B cell (primary cell): Measurements from ENCODE around the gene ZNF423. TPM values are rescaled to one million over a fixed set of nuclear protein-coding genes. Genes with fewer than 3 reads are reported as not detected.

Source experiments
- ATAC-seq: fragments of 200-7000 bp; cut with Tn5 transposase; one replicate; pipeline ENCODE4 v1.10.0; 2021; ENCODE audit warnings: low read depth, mild to moderate bottlenecking, moderate number of reproducible peaks, moderate library complexity
- CTCF ChIA-PET: fragments of 350-600 bp; sonication (Branson Sonifier 250); formaldehyde crosslinking; loops from one replicate; lab custom pipeline; 2021; ENCODE audit warnings: antibody characterized with exemption, inconsistent platforms; lab: Charles Lee
- POLR2A ChIA-PET: fragments of 350-600 bp; sonication (Branson Sonifier 250); formaldehyde crosslinking; loops from one replicate; lab custom pipeline; 2021; ENCODE audit warnings: antibody characterized with exemption; lab: Charles Lee
- DNase-seq: peaks from one replicate; pipeline ENCODE4 v3.0.0; 2013
- H2AFZ ChIP-seq: 2 replicates; pipeline ENCODE4 v1.6.1; 2012; ENCODE audit warnings: mild to moderate bottlenecking, low read depth, low read length; ENCODE audit not compliant: insufficient read depth, poor library complexity, severe bottlenecking
- H3K27ac ChIP-seq, 2 donors: 1 replicate in 1 of 2; 2 replicates in 1 of 2; pipeline ENCODE4 v1.5.1; 2012 to 2013; ENCODE audit warnings: low read length in 2 of 2, mild to moderate bottlenecking in 2 of 2, moderate library complexity in 1 of 2
- H3K27me3 ChIP-seq, 4 experiments: fragments of 200-600 bp in 1 of 4; sonication (generic) in 1 of 4; replicated peaks in 1 of 4; 1 replicate in 2 of 4; 2 replicates in 2 of 4; pipeline versions ENCODE4 v1.6.1 to v1.7.0; 2013 to 2016; ENCODE audit warnings: low read length in 3 of 4, mild to moderate bottlenecking in 2 of 4, mixed read lengths in 1 of 4, moderate library complexity in 1 of 4; ENCODE audit not compliant: insufficient read depth in 4 of 4, control insufficient read depth in 3 of 4; ENCODE audit errors: control extremely low read depth in 1 of 4
- H3K36me3 ChIP-seq, 2 experiments: replicated peaks in 1 of 2; 1 replicate in 1 of 2; 2 replicates in 1 of 2; pipeline versions ENCODE4 v1.6.1 to v1.7.1; 2013; ENCODE audit warnings: low read length in 1 of 2; ENCODE audit not compliant: insufficient read depth in 2 of 2, control insufficient read depth in 1 of 2; ENCODE audit errors: control extremely low read depth in 1 of 2, extremely low read depth in 1 of 2
- H3K4me1 ChIP-seq, 2 donors: fragments of 200-600 bp in 1 of 2; sonication (generic) in 1 of 2; 1 replicate in 1 of 2; 2 replicates in 1 of 2; pipeline versions ENCODE4 v1.5.1 to v1.6.1; 2013 to 2017; ENCODE audit warnings: low read length in 2 of 2; ENCODE audit not compliant: control insufficient read depth in 2 of 2, insufficient read depth in 2 of 2
- H3K4me2 ChIP-seq: replicated peaks from 2 replicates; pipeline ENCODE3; 2012; ENCODE audit warnings: mild to moderate bottlenecking, low read depth, low read length; ENCODE audit not compliant: poor library complexity, severe bottlenecking
- H3K4me3 ChIP-seq, 5 experiments: fragments of 200-600 bp in 1 of 5; sonication (generic) in 1 of 5; 1 replicate in 3 of 5; 2 replicates in 2 of 5; pipeline versions ENCODE4 v1.5.1 to v1.7.0; 2011 to 2016; ENCODE audit warnings: low read length in 4 of 5, mild to moderate bottlenecking in 4 of 5, low read depth in 2 of 5, control low read depth in 1 of 5, moderate library complexity in 1 of 5; ENCODE audit not compliant: insufficient read depth in 1 of 5; ENCODE audit errors: control extremely low read depth in 1 of 5, extremely low read depth in 1 of 5
- H3K79me2 ChIP-seq: fragments of 200-600 bp; sonication (generic); one replicate; pipeline ENCODE4 v1.6.0; 2016; ENCODE audit warnings: low read length; ENCODE audit not compliant: control insufficient read depth, insufficient read depth
- H3K9ac ChIP-seq: fragments of 200-600 bp; sonication (generic); 2 replicates; pipeline ENCODE4 v1.6.1; 2017; ENCODE audit warnings: mild to moderate bottlenecking, low read length, moderate library complexity
- H3K9me3 ChIP-seq, 3 donors: one replicate each; pipeline versions ENCODE4 v1.6.1 to v1.7.1; 2013; ENCODE audit warnings: low read length in 2 of 3; ENCODE audit not compliant: control insufficient read depth in 2 of 3, insufficient read depth in 1 of 3; ENCODE audit errors: control extremely low read depth in 1 of 3
- H4K20me1 ChIP-seq: 2 replicates; pipeline ENCODE4 v1.6.0; 2012; ENCODE audit warnings: mild to moderate bottlenecking, low read length; ENCODE audit not compliant: insufficient read depth, control insufficient read depth, poor library complexity, severe bottlenecking
- H3K27ac Mint-ChIP-seq: one replicate; pipeline ENCODE4 v1.8.0; 2021; ENCODE audit warnings: mixed read lengths
- H3K27me3 Mint-ChIP-seq: one replicate; pipeline ENCODE4 v1.8.0; 2021; ENCODE audit warnings: mixed read lengths
- H3K4me1 Mint-ChIP-seq: one replicate; pipeline ENCODE4 v1.8.0; 2021; ENCODE audit warnings: mixed read lengths
- H3K4me3 Mint-ChIP-seq: one replicate; pipeline ENCODE4 v1.8.0; 2021; ENCODE audit warnings: mixed read lengths
- H3K9me3 Mint-ChIP-seq: one replicate; pipeline ENCODE4 v1.8.0; 2022; ENCODE audit warnings: mixed read lengths; ENCODE audit not compliant: insufficient read depth
- CTCF ChIP-seq: fragments of 200-600 bp; IDR thresholded peaks from one replicate; pipeline ENCODE4 v1.8.0; 2022; ENCODE audit warnings: antibody characterized with exemption, mild to moderate bottlenecking
- EZH2 ChIP-seq: IDR thresholded peaks from 2 replicates; pipeline ENCODE4 v1.6.1; 2012; ENCODE audit warnings: borderline replicate concordance, low read depth, mild to moderate bottlenecking, moderate library complexity, low read length; ENCODE audit not compliant: insufficient read depth, poor library complexity, severe bottlenecking
- WGBS: methylation state at CpG from one replicate; pipeline ENCODE4 v1.1.5; 2013; ENCODE audit warnings: missing lambda C conversion rate; ENCODE audit not compliant: insufficient coverage; 5-methylcytosine and 5-hydroxymethylcytosine counted together
- intact Hi-C: fragments of 100-400 bp; cut with micrococcal nuclease; formaldehyde crosslinking; loops from one replicate; pipeline ENCODE4 v1.10.0; 2022
- polyA plus RNA-seq: library from polyadenylated mRNA; depleted of rRNA; stranded (reverse); fragments of >200 nt; gene quantifications from 2 replicates; pipeline ENCODE4 v1.2.3, GENCODE V29; 2012
- total RNA-seq, 2 donors: library from RNA; stranded (reverse); fragments of 120-200 nt in 1 of 2; gene quantifications; 1 replicate in 1 of 2; 2 replicates in 1 of 2; pipeline versions ENCODE4 v1.2.3 to v1.2.4, GENCODE V29; 2013 to 2022

ZNF423 gene
- total and polyA plus RNA-seq, 2 donors (not counting 1 experiment from before 2014, with no cell fraction given): not detected

- H3K36me3 ChIP-seq: no peaks in the 10 kb centered on the region
- CTCF ChIA-PET: no interaction called here
- no peak for ATAC-seq
- 96% methylated on average over 9 of the region's 9 CpGs for whole genome bisulfite sequencing
- H3K27me3 ChIP-seq: no peaks in the 10 kb centered on the region
- peaks cover 0 to 10% (median 0%) of the 10 kb centered on the region in 3 donors for H3K9me3 ChIP-seq
- H3K4me2 ChIP-seq: no peak overlapping the region
- no peaks in the 10 kb centered on the region for H3K4me1 Mint-ChIP-seq
- no peak for DNase-seq
- peaks cover 9% of the 10 kb centered on the region for H3K27me3 Mint-ChIP-seq
- H3K9ac ChIP-seq: no peak overlapping the region
- intact Hi-C loops: no loop called here
- TF ChIP-seq CTCF (no peak), EZH2 (no peak)
- H3K9me3 Mint-ChIP-seq: peaks cover 3% of the 10 kb centered on the region
- no peak overlapping the region for H2AFZ ChIP-seq
- no peaks in the 10 kb centered on the region for H3K4me1 ChIP-seq
- no peak overlapping the region for H3K4me3 ChIP-seq
- H3K27ac Mint-ChIP-seq: no peak overlapping the region
- no peak overlapping the region for H3K4me3 Mint-ChIP-seq
- POLR2A ChIA-PET: no interaction called here
- H3K27ac ChIP-seq: no peak overlapping the region
- H4K20me1 ChIP-seq: no peaks in the 10 kb centered on the region
- no peaks in the 10 kb centered on the region for H3K79me2 ChIP-seq
These were observed 313.5 kb downstream of the ZNF423 start for GRCh38 chr16:49542391-49542891.

- POLR2A ChIA-PET: no interaction called here
- TF ChIP-seq EZH2 (no peak), CTCF (no peak)
- Histone ChIP-seq H2AFZ (no peak overlapping the region), H4K20me1 (no peaks in the 10 kb centered on the region), H3K4me3 (no peak overlapping the region), H3K4me2 (no peak overlapping the region), H3K4me1 (no peaks in the 10 kb centered on the region), H3K27ac (no peak overlapping the region), H3K9me3 (peaks cover 0 to 10% (median 0%) of the 10 kb centered on the region in 3 donors), H3K79me2 (no peaks in the 10 kb centered on the region), H3K27me3 (no peaks in the 10 kb centered on the region), H3K9ac (no peak overlapping the region), H3K36me3 (no peaks in the 10 kb centered on the region)
- ATAC-seq (no peak), DNase-seq (no peak)
- CTCF ChIA-PET: no interaction called here
- peaks cover 5% of the 10 kb centered on the region for H3K27me3 Mint-ChIP-seq
- no peak overlapping the region for H3K27ac Mint-ChIP-seq
- H3K4me3 Mint-ChIP-seq: no peak overlapping the region
- intact Hi-C loops: no loop called here
- no CpG with 5 or more reads among the region's 2 CpGs for WGBS
- peaks cover 3% of the 10 kb centered on the region for H3K9me3 Mint-ChIP-seq
- no peaks in the 10 kb centered on the region for H3K4me1 Mint-ChIP-seq
These were observed 315.1 kb downstream of the ZNF423 start for GRCh38 chr16:49540836-49541235.
